IPS-18c (cell line): Measurements from ENCODE around the gene WDR31.
"Not testable (repeated sequence)": the region's sequence is repeated elsewhere in the genome, so short reads cannot be mapped to it uniquely, and the experiment has no call there.

Experiments
- H3K4me3 ChIP-seq: 2 replicates; pipeline ENCODE4 v1.7.0; 2013; ENCODE audit warnings: low read depth, mild to moderate bottlenecking, low read length, moderate library complexity; ENCODE audit not compliant: insufficient read depth
- H3K9me3 ChIP-seq: one replicate; pipeline ENCODE4 v1.6.1; 2013; ENCODE audit warnings: mild to moderate bottlenecking, low read length, moderate library complexity; ENCODE audit not compliant: control insufficient read depth, insufficient read depth

WDR31 gene

DNA sequence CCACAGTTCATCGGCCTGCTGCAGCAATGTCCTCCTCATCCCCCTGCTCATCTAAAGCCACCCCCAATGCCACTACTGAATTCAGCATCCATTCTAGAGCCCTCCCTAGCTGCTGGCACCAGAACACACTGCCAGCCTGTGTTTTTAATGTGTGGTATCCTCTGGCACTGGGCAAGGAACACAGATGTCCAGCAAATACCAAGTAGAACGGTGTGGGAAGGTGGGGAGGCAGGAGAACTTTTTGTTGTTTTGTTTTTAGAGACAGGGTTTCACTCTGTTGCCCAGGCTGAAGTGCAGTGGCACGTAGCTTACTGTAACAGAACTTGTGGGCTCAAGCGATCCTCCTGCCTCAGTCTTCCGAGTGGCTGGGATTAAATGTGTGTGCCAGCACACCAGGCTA, 32.0 kb upstream of the WDR31 start:
- H3K9me3 ChIP-seq = no peaks in the 10 kb centered on the region

DNA sequence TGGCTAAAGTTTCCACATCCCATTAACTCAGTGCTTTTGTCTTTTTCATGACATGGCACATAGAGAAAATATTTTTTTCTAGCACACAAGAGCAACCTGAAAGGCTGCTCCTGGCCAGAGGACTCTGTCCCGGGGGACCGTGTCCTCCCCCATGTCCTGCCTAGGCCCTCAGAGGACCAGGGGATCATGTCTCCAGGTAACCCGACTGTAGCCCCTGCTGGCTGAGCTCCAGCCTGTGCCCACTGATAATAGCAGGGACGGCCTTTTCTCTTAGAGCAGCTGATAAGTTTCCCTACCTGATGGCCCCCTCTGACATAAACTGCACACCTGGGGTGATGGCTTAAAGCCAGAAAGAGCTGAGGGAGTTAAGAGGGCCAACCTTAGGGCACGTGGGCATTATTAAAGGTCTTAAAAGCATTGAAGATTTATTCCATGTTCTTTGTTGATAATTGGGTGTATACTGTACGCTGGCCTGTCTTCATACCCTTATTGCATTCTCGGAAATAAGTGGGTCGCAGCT, 30.8 kb upstream of the WDR31 start:
- Histone ChIP-seq H3K9me3 (no peaks in the 10 kb centered on the region), H3K4me3 (no peak overlapping the region)

More for the DNA sequence above, 32.0 kb upstream of the WDR31 start:
- H3K4me3 ChIP-seq = no peak overlapping the region

DNA sequence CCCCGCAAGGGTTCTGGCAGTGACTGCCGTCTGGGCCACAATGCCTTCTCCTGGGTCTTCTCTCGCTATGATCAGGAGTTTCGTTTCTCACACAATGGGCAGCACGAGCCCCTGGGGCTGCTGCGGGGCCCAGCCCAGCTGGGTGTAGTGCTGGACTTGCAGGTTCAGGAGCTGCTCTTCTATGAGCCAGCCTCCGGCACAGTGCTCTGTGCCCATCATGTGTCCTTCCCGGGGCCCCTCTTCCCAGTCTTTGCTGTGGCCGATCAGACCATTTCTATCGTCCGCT, 29.7 kb upstream of the WDR31 start:
- Histone ChIP-seq H3K9me3 (no peaks in the 10 kb centered on the region), H3K4me3 (no peak overlapping the region)

DNA sequence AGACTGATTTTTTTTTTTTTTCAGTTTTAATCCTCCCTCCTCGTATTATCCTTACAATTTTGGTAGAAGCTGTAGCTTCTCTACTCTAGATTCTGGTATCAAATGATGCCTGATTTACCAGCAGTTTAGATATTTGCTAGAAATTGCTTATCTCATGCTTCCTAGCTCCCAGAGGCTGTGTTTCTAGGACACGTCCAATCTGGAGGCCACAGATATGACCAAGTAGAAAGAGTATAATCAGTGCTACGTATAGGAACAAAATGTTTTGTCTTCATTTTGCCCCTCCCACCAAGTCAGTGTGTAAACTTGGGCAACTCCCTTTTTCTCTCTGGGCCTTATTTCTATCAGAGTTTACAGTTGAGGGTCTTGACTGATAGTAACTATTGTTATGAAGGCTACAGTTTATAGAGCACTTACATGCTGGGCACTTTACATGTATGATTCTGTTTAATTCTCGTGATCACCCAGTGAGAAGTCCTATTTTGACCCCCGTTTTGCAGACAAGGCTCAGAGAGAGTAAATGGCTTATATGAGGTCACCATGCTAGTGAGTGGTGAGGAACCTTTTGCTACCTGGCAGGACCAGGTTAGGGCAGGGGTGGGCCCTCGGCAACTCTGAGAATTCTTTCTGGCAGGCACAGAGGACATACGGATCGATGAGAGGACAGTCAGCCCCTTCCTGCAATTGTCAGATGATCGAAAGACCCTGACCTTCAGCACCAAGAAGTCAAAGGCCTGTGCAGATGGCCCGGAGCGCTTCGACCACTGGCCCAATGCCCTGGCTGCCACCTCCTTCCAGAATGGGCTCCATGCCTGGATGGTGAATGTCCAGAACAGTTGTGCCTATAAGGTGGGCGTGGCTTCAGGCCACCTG, 29.1 kb upstream of the WDR31 start:
- Histone ChIP-seq H3K9me3 (no peaks in the 10 kb centered on the region), H3K4me3 (no peak overlapping the region)

DNA sequence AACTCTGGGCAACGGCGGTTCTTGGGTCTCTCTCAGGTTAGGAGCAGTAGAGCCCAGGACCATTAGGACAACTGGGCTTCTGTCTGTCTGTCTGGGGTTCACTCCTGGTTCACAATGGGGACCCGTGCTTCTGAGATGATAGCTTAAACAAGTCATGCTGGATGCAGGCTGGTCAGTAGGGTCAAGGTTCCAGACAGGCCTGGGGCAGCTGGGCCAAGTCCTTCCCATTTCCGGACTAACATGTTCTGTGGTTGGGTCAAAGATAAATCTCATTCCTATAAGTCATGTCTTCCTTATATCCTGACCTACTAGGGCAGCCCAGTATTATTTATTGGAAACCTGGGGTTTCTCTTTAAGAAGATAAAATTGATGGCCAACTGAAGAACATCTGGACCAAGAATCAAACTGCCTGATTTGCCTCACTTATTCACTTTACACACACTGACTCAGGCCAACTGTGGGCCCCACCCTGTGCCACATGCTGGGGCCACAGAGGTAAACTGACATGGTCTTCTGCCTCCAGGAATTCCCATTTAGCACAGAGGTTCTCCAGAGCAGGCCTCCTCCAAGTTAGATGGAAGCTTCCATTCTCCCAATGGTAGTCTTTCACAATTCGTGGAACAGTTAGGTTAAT, 28.4 kb upstream of the WDR31 start:
- no peak overlapping the region for H3K4me3 ChIP-seq
- H3K9me3 ChIP-seq = no peaks in the 10 kb centered on the region

DNA sequence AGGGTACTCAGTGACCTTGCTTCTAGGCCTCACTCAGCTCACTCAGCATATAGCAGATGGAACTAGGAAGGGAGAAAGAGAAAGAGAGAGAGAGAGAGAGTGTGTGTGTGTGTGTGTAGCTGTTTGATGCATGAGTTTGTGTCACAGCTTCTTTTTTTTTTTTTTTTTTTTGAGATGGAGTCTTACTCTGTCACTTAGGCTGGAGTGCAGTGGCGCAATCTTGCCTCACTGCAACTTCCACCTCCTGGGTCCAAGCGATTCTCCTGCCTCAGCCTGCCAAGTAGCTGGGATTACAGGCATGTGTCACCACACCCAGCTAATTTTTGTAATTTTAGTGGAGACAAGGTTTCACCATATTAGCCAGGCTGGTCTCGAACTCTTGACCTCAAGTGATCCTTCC, 25.6 kb upstream of the WDR31 start:
- H3K9me3 ChIP-seq, H3K4me3 ChIP-seq: not testable (repeated sequence)

DNA sequence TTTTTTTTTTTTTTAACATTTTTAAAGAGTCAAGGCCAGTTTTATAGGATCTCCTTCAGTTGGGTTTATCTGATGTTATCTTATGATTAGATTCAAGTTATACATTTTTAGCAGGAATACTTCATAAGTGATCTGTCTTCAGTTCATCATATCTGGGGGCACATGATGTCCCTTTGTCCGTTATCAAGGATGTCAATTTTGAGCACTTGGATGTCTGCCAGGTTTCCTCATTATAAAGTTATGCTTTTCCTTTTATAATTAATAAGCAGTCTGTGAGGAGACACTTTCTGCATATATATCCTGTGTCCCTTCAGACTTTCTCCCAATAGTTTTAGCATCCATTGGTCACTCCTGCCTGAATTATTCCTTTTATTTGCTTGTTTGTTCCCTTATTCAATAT, 24.9 kb upstream of the WDR31 start:
- Histone ChIP-seq H3K4me3 (no peak overlapping the region), H3K9me3 (no peaks in the 10 kb centered on the region)

DNA sequence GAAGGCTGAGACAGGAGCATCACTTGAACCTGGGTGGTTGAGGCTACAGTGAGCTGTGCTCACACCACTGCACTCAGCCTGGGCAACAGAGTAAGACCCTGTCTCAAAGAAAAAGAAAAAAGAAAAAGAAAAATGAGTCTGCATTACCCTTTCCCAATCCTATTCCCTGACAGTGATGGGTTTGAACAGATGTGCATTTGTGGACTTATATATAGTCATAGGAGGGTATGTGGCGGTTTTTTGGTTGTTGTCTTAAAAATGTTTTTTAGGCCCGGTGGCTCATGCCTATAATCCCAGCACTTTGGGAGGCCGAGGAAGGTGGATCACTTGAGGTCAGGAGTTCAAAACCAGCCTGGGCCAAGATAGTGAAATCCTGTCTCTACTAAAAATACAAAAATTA, 23.3 kb upstream of the WDR31 start:
- H3K4me3 ChIP-seq = no peak overlapping the region
- H3K9me3 ChIP-seq = no peaks in the 10 kb centered on the region

DNA sequence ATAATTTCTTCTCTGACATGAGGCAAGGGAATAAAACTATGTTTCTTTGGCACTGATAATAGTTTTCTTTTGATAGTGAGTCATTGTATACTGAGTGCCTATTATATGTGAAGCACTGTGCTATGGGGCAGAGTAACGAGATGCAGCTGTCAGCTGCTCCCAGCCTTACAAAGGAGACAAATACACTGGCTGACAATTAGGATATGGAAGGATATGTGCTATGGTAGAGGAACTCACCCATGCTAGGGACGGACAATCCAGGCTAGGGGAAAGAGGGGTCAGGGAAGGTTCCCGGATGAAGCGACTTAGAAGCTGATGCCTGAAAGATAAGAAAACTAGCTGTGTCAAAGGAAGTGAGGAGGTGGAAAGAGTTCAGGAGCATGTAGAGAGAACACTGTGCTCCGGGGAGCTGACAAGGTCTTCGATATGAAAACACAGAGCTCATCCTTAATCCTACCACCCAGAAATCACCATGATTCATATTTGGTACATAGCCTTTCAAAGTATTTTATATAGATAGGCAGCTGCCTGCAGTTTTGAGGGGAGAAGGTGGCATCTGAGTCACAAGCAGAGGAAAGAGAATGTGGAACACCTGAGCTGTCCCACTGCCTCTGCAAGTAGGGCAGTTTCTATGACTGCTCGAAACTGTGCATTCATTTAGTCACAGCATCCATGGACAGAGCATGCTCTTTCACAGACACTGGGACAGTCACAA, 21.4 kb upstream of the WDR31 start:
- H3K4me3 ChIP-seq = no peak overlapping the region
- no peaks in the 10 kb centered on the region for H3K9me3 ChIP-seq

DNA sequence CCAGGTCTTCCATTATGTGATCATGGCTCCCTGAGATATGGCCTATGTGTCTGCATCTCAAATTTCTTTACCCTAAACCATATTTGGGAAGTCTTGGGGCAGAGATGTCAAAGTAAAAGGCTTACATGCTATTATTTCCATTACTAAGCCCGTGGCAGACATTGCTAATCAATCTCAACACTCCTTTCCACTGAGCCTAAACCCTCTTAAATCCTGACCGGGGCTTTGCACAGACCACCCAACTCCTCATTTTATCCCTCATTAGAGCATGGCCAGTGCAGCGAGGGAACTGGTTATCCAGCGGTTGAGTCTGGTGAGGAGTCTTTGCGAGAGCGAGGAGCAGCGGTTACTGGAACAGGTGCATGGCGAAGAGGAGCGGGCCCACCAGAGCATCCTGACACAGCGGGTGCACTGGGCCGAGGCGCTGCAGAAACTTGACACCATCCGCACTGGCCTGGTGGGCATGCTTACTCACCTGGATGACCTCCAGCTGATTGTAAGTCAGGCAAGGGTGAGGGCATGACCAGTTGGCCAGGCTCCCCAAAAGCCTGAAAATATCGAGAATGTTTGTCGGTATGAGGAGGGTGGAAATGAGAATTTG, 20.3 kb upstream of the WDR31 start:
- no peaks in the 10 kb centered on the region for H3K9me3 ChIP-seq
- no peak overlapping the region for H3K4me3 ChIP-seq

DNA sequence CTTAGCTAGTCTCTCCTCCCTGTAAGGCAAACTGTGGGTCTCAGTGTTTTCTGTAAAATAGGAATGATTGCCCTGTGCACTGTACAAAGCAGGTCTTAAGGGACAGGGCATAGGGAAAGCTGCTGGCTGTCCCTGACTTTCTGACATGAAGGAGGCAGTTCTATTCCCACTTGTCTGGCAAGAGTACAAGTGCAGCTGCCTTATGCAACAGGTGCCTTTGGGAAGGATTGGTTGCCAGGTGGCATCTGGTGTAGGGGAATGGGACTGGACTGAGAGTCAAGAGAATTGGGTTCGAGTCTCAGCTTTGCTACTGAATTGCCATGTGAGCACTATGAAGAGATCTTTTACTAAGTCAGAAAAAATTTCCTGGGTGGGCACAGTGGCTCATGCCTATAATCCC, 19.3 kb upstream of the WDR31 start:
- Histone ChIP-seq H3K9me3 (no peaks in the 10 kb centered on the region), H3K4me3 (no peak overlapping the region)

DNA sequence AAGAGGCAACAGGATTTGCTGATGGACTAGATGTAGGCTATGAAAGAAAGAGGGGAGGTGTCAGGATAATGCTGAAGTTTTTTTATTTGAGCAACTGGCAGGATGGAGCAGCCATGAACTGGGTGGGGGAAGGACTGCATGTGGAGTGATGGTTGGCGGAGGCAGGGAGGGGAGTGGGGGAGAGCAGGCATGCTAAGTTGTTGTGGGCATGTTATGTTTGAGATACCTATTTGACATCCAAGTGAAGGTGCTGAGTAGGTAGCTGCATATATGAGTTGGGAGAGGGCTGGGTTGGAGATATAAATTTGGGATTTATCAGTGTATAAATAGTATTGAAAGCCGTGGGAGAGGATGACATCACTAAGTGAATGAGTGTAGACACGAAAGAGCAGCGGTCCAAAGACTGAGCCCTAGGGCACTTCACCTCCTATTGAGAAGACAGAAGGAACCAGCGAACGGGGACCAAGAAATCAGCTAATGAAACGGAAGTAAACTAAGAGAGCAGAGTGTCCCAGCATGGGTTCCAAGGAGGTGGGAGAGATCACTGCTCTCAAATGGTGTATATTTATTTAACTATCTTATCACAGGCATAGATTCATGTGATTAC, 16.7 kb upstream of the WDR31 start:
- H3K4me3 ChIP-seq = no peak overlapping the region
- no peaks in the 10 kb centered on the region for H3K9me3 ChIP-seq

DNA sequence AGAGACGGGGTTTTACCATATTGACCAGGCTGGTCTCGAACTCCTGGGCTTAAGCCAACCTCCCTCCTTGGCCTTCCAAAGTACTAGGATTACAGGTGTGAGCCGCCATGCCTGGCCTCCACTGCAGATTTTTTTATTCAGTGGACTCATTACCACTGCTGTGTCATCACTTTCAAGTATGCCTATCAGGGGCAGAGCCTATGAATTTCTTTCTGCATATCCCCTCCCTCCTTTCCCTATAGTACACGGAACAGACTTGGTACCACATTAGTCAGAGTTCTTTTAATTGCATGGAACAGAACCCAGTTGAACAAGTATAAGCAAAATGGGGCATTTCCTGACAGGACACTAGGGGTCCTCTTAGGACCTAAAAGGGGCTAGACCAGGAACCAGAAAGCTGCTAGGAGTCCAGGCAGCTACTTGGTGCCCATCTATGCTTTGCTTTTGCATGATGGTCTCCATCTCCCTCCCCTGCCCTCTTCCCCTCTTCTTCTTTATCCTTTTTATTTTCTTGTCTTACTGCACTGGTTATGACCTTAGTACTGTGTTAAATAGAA, 15.0 kb upstream of the WDR31 start:
- Histone ChIP-seq H3K4me3 (no peak overlapping the region), H3K9me3 (no peaks in the 10 kb centered on the region)

DNA sequence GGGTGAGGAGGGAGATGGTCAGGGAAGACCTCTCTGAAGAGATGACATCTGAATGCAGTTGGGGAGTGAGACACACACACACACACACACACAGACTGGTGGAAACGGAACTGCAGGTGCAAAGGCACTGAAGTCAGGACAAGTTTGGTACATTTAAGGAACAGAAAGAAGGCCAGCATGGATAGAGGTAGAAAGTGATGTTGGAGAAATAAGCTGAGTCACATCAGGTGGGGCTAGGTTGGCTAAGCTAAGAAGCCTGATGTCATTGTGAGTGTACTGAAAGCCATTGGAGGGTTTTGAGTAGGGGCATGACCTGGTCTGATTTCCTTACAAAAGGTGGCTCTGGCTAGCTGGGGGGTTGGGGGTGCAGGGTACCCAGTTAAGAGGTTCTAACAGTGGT, 12.3 kb upstream of the WDR31 start:
- no peaks in the 10 kb centered on the region for H3K9me3 ChIP-seq
- H3K4me3 ChIP-seq = no peak overlapping the region

DNA sequence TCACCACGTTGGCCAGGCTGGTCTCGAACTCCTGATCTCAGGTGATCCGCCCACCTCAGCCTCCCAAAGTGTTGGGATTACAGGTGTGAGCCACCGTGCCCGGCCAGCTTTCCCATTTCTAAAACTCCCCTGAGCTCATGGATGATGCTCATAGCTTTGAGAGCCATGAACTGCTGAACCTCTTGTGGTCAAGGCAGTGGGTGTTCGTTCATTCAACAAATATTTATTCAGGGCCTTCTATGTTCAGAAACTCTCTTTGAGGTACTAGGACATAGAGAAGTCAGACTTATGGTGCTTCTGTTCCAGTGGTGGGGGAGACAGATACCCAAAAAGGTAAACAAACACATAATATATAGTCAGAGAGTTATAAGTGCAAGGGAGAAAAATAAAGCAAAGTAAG, 11.9 kb upstream of the WDR31 start:
- Histone ChIP-seq H3K4me3 (no peak overlapping the region), H3K9me3 (no peaks in the 10 kb centered on the region)

DNA sequence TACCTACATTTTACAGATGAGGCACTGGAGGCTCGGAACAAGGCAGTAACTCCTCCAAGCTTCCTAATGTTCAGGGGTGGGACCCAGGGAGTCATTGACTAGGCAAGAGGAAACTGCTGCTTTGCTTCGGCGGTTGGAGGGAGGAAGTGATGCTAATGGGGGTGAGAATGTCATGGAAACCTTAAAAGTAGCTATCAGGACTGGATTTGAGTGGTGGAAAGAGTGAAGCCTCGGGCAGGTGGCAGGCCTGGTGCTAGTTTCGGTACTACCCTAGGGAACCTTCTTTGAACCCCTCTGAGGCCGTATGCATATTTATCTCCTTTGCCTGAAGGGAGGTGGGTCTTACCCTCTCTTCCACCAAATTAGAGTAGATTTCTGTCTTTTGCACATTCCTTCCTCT, 10.9 kb upstream of the WDR31 start:
- H3K4me3 ChIP-seq = no peak overlapping the region

DNA sequence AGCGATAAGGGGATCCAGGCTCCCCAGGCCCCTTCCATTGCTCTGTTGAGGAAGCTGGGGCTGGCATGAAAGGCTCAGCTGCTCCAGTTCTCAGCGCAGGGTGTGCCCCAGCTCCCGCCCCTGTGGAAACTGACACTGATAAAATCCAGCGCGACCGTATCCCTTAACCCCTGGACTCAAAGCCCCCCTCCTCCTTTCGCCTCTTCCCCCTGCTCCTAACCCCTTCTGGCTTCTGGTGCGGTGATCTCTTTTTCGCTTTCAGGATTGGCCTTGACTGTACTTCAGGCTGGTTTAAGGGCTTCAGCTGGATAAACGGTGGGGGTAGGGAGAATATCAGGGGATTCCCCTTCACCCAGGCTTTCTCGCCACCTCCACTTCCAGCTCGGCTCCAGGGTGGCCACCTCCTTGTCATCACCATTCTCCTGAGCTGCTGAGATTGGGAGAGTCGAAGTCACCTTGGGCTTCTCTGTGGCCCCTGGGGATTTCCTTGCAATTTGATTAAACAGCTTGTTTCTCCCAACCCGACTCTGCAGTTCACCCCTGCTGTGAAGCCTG, 10.1 kb upstream of the WDR31 start:
- peak overlapping the region; percentile 53 for H3K4me3 ChIP-seq

More for the DNA sequence above, 10.9 kb upstream of the WDR31 start:
- H3K9me3 ChIP-seq = no peaks in the 10 kb centered on the region

More for the DNA sequence above, 10.1 kb upstream of the WDR31 start:
- H3K9me3 ChIP-seq = no peaks in the 10 kb centered on the region
